Renal cortex interstitium (tissue), 11 donors: ENCODE results near the gene GPHN. TPM values are rescaled to one million over a fixed set of nuclear protein-coding genes. Genes with fewer than 3 reads are reported as not detected.
"Not testable (repeated sequence)": the region's sequence is repeated elsewhere in the genome, so short reads cannot be mapped to it uniquely, and the experiment has no call there.

ENCODE experiments used
- DNase-seq, 11 donors: peaks; one replicate each; pipeline ENCODE4 v3.0.0-alpha.2; 2013; ENCODE audit warnings: low read depth in 9 of 11, low spot score in 4 of 11; ENCODE audit errors: extremely low read depth in 1 of 11
- polyA plus RNA-seq, 3 donors: library from polyadenylated mRNA; unstranded; fragments of 120-200 nt; gene quantifications; one replicate each; pipeline ENCODE4 v1.2.1, GENCODE V29; 2013; ENCODE audit not compliant: insufficient read length in 3 of 3

Gene GPHN
- polyA plus RNA-seq, 3 donors, result 66.0 to 77.8 (median 70.6) TPM

DNA sequence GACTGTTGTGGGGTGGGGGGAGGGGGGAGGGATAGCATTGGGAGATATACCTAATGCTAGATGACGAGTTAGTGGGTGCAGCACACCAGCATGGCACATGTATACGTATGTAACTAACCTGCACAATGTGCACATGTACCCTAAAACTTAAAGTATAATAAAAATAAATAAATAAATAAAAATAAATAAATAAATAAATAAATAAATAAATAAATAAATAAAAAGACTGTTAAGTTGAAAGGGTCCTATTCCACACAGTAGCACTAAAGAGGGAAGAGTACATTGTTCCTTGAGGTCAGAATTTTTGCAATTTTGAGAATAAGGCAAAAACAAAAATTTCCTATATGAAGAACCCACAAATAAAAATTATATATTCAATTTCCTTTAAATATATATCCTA lies 329.5 kb downstream of the GPHN start:
- not testable (repeated sequence) for DNase-seq

DNA sequence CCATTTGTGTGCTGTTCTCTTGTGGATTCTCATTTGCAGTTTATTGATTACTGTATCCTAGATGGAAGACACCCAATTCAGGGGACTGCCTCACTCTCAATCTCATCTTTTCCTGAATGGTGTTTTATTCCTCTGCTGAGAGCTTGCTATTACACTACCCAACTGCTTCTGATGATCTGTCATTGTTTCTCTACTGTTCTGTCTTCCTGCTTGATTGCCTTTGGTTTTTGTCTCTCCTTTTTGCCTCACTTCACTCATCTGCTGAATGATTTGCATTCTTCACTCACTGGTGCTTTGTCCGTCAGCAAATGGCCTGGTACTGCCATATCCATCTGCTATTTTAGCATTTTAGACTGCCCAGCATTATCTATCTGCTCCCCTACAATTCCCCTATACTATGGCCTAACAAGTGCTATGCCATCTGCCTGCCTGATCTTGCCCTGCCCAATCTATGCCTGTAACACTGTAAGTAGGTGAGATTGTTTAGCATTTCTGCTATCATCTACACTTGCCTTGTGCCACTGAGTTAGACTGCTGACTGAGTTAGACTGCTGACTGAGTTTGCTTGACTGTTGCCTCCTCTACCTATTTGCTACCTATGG lies 335.1 kb downstream of the GPHN start:
- no peak for DNase-seq

DNA sequence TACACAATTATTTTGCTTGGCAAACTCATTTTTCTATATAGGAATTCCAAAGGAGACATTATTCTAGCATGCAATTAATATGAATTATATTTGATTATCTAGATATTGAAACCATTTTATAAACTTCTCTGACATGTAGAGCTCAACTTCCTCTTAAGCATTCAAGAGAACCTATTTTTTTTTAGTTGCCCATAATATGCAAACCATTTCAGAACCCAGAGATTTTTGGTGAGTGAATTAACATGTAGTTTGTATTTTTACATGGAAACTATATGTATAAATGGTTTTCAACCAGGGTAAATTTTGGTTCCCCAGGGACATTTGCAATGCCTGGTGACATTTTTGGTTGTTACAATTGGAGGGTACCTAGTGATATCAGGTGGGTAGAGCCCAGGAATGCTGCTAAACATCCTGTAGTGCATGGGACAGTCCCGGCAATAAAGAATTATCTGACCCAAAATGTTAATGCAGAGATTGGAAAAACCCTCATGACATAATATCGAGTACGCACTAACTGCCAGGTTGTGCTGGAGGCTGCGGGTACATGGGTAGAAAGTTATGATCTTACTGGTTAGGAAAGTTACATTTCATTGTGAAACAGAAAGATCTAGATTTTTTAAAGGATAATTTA lies 342.4 kb downstream of the GPHN start:
- no peak for DNase-seq

DNA sequence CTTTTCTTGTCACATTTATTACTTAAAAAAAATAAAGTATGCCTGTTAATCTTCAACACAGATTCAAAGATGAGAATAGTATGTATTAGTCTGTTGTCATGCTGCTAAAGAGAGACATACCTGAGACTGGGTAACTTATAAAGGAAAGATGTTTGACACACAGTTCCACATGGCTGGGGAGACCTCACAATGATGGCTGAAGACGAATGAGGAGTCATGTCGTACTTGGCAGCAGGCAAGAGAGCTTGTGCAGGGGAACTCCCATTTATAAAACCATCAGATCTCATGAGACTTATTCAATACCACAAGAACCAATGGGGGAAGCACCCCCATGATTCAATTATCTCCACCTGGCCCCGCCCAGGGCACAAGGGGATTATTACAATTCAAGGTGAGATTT lies 345.4 kb downstream of the GPHN start:
- DNase-seq, result no peak

DNA sequence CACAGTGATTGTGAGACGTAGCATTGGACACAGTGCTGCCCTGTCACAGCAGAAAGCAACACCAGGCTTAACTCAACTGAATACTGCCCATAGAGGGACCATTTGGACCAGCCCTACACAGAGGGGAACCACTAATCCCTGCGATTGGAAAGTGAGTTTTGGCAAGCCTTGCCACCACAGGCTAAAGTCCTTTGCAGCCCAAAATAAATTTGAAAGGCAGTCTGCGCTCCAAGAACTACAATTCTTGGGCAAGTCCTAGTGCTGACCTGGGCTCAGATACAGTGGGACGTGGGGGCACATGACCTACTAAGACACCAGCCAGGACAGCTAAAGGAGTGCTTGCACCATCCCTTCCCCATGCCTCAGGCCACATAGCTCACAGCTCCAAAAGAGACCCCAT lies 349.9 kb downstream of the GPHN start:
- DNase-seq, result no peak

DNA sequence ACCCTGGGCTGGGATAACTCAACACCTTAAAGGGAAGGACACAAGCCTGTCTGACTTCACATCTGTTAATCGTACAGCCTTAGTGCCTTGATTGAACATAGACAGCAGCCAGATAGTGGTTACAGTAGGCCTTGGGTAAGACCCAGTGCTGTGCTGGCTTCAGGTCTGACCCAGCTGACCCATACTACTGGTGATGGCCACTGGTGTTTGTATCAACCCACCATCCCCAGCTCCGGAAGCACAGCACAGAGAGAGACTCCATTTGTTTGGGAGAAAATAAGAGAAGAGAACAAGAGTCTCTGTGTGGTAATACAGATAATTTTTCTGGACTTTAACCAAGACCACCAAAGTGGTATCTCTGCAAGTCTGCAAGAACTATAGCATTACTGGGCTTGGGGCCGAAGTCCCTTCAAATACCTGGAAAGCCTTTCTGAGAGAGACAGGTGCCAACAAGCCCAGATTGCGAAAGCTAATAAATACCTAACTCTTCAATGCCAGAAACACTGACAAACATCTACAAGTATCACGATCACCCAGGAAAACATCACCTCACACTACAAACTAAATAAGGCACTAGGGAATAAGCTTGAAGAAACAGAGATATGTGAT lies 351.2 kb downstream of the GPHN start:
- no peak for DNase-seq

DNA sequence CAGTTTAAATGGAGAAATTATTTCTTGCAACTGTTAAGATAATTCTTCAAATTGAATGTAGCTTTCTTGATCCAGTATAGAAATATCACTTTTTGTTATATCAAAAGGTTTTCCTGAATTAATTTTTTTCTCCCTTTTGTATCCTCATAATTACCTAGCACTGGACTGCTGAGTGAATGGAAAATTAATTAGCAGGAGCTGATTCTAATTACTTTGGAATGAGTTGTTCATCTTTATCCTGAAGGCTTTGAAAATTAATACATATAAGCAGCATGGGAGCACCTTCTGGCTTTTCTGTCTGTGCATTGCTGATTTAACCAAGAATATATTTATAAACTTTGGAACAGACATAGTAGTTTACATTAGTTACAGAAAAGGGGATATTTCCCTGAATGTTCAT lies 373.6 kb downstream of the GPHN start:
- DNase-seq, result no peak

DNA sequence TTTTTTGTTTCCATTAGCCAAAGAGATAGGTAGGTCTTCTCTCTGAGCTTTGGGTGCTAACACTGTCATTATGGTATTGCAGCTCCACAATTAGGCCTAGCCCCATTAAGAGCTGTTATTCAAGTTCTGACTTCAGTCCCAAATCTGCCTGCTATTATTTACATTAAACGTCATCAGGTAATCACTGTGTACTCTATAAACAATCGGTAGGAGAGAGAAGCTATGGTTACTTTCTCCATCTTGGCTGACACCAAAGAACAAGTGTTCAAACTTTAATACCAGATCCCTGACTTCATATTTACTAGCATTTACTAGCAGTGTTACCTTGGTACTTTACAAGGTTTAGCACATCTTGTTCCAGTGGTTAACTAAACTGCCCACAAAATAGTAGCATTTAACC lies 376.2 kb downstream of the GPHN start:
- DNase-seq, result no peak

DNA sequence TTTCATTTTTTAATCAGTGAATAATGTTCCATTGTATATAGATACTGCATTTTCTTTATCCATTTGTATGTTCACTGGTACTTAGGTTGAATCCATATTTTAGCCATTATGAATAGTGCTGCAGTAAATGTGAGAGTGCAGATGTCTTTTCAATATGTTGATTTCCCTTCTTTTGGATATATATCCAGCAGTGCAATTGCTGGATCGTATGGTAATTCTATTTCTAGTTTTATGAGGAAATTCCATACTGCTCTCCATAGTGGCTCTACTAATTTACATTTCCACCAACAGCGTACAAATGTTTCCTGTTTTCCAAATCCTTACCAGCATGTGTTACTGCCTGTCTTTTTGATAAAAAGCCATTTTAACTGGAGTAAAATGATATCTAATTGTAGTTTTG lies 392.8 kb downstream of the GPHN start:
- no peak for DNase-seq

DNA sequence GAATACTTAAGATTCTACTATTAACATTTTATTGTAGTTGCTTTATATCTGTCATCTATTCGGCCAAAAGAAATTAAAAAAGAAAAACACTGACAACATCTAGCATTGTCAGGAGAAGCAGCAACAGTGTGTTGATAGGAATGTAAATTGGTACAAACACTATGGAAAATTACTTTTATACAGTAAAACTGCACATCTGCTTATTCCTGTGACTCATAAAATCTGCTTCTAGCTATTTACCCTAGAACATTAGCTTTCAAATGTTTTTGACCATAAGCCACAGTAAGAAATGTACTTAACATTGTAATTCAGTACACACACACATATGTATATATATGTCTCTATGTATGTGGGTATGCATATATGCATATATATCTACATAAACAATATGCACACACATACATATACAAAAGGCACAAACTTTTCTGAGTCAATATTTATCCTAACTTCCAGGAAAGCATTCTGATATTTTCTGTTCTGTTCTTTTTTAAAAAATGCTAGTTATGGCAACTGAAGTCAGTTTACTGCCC lies 402.4 kb downstream of the GPHN start:
- DNase-seq, result no peak

DNA sequence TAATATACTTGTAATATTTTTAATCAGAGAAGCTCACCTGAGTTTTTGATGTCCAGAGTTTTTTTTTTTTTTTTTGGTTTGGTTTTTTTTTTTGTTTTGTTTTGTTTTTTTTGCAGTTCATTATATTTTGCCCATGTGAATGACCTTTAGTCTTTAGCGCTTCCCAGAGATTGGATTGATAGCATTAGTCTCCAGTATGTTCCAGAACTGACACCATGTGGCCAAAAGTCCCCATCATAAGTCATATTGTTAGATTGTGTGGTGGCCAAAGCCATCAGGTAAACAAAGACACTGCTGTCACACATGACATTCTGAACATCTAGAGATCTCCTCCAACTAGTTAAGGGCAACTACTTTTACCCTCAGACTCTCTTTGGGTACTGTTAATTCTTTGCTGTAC lies 408.5 kb downstream of the GPHN start:
- no peak for DNase-seq

DNA sequence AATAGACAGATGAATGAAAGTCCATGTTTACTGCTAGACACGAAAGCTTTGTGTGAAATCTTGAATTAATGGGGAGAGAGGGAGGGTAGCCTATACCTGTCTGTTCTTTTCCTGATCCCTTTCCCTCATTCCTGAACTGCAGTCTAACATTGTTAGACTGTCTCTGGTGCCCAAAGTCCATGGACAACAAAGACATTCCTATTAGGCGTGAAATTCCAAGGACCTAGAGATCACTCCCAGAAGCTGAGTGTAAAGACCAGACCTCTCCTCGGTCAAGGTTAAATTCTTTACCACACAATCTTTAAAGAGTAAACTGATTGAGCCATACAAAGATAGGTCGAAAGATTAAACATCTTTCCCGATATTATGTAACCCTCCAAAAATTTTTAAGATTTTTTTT lies 410.6 kb downstream of the GPHN start:
- no peak for DNase-seq

DNA sequence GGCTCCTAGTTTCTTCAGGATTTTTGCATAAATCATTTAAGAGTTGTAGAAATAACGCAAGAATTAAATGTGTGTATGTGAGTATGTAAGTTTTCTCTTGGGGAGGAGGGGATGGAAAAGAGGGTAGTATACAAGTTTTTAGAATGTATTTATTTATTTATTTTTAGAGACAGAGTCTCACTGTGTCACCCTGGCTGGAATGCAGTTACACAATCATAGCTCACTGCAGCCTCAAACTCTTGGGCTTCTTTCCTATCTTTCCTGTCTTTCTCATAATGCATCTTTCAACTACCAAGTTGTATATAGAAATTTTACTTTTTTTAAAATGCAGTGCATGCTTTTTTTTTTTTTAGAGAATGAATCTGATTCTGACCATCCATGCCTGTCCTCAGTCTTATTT lies 412.2 kb downstream of the GPHN start:
- no peak for DNase-seq

DNA sequence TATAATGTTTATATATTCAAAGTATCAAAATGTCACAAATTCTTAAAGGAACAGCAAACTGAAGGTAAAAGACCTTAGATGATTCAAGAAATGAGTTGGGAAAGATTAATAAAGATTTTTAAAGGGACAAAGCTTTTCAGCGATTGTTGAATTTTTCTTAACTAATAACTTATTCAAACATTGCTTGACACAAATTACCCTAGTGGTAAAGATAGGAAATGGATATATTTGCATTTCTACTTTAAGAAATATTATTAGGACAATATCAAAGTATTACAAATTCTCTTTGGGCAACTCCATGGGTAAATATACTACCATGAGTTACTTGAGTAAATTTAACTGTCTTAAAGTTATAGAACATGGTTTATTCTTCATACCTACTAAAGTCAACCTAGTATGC lies 415.3 kb downstream of the GPHN start:
- no peak for DNase-seq

DNA sequence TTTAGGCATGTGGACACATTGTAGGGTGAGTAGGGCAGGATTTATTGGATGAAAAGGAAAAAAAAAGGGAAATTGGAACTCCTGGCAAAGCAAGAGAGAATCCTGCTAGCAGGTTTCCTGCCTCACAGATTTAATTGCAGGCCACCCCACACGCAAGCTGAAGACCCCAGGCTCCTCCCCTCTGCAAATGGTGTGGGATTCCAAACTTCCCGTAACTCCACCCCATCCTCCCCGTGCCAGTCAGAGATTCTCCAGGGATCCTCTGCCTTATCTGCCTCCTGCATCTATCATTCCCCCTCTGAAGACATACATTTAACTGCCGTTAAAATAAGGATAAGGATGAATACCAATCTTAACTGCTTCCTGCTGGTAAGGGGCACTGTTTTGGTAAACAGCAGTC lies 431.5 kb downstream of the GPHN start:
- no peak for DNase-seq

DNA sequence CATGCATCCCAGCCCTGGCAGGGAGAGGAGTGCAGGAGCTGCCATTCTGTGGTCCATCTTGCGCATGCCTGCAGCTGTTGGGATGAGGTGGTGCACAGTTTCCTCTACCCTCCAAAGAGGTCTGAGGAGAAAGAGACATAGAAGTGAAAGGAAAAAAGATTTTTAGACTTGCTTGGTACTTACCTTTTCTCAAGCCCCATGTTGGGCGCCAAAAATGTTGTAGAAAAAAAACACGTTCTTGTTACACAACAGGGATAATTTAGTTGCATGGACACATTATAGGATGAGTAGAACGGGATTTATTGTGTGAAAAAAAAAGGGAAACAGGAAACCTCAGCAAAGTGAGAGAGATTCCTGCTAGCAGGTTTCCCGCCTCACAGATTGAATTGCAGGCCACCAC lies 436.9 kb downstream of the GPHN start:
- peak in 7 of 11 donors; percentile 1 to 12 (median 8) for DNase-seq

DNA sequence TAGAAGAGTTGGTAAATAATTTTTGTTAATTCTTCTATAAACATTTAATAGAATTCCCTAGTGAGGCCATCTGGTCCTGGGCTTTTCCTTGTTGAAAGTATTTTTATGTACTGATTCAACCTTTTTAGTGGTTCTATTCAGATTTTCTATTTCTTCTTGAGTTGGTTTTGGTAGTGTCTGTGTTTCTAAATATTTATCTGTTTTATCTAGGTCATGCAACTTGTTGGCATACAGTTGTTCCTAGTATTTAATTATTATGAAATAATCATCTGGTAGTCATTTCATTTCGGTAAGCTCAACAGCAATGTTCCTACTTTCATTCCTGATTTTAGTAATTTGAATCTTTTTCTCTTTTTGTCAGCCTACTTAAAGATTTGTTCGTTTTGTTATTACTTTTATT lies 447.2 kb downstream of the GPHN start:
- DNase-seq, result no peak

DNA sequence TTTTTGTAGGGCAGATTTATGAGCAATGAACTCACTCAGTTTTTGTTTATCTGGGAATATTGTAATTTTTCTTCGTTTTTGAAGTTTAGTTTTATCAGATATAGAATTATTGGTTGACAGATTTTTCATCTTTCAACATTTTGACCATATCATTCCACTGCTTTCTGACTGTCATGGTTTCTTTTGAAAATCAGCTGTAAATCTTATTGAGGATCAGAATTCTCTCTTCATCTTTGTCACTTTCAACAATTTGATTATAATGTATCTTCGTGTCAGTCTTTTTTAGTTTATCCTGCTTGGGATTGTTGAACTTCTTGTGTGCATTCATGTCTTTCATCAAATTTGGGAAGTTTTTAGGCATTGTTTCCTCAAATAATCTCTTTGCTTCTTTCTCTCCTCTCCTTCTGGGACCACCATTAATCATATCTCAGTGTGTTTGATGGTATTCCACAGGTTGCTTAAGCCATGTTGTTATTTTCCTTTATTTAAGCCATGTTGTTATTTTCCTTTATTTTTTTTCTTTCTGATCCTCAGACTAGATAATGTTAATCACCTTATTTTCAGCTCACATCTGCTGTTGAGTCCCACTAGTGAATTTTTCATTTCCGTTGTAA lies 451.6 kb downstream of the GPHN start:
- DNase-seq, result no peak

DNA sequence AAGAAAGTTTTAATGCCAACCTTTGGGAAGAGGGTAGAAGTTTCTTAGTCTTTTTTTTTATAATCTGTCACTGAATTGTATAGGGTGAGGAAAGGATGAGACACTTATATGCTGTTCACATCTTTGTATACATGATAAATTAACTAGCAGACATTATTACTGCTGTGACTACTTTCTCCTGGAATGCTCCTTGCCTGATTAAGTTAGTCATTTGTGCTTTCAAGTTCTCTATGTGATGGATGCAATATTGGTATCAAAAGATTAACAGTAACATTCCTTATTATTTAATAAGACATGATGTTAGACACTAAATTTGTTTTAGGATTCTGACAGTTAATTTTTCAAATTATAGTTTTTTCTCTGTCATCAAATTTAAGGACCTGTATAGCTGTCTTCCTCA lies 457.9 kb downstream of the GPHN start:
- no peak for DNase-seq

DNA sequence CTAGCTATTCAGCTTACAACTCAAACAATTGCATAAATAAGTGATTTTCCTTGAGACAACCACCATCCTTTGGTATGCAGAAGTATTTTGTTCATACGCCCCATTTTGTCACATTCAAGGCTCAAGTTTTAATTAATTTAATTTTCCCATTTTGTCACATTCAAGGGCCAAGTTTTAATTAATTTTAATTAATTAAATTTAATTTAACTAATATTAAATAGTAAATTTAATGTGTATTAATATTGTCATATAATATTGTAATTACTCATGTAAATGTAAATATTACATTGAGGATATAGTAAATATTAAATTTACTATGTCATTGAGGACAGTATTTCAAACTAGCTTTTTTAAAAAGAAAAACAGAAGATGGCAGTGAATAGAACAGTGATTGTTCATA lies 464.5 kb downstream of the GPHN start:
- no peak for DNase-seq
